ENCODE data around the gene FIZ1.
A peak's percentile ranks its signal among the peaks of the same experiment; 100 is the strongest.

Gene FIZ1

GRCh38 chr19:55567708-55568328, 31.5 kb downstream of the FIZ1 start:
- TF ChIP-seq, protein P1, sequence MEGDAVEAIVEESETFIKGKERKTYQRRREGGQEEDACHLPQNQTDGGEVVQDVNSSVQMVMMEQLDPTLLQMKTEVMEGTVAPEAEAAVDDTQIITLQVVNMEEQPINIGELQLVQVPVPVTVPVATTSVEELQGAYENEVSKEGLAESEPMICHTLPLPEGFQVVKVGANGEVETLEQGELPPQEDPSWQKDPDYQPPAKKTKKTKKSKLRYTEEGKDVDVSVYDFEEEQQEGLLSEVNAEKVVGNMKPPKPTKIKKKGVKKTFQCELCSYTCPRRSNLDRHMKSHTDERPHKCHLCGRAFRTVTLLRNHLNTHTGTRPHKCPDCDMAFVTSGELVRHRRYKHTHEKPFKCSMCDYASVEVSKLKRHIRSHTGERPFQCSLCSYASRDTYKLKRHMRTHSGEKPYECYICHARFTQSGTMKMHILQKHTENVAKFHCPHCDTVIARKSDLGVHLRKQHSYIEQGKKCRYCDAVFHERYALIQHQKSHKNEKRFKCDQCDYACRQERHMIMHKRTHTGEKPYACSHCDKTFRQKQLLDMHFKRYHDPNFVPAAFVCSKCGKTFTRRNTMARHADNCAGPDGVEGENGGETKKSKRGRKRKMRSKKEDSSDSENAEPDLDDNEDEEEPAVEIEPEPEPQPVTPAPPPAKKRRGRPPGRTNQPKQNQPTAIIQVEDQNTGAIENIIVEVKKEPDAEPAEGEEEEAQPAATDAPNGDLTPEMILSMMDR (conservative IDR thresholded peaks at IDR 0.05; ENCODE audit: low read depth, low read length): no peak
- no peak overlapping the region for H3K4me3 ChIP-seq (ENCODE audit: low read depth, low read length)
- DNase-seq (ENCODE audit: low read depth): no peak

GRCh38 chr19:55566823-55567222, 32.5 kb downstream of the FIZ1 start:
- no peak overlapping the region for H3K4me3 ChIP-seq (ENCODE audit: low read depth, low read length)
- TF ChIP-seq, protein P1 (conservative IDR thresholded peaks at IDR 0.05; ENCODE audit: low read depth, low read length): no peak
- no peak for DNase-seq (ENCODE audit: low read depth)

GRCh38 chr19:55563261-55563690, 36.0 kb downstream of the FIZ1 start:
- H3K4me3 ChIP-seq (ENCODE audit: low read depth, low read length): no peak overlapping the region
- DNase-seq (ENCODE audit: low read depth): peak; percentile 13
- TF ChIP-seq, protein P1 (conservative IDR thresholded peaks at IDR 0.05; ENCODE audit: low read depth, low read length): no peak

DNA sequence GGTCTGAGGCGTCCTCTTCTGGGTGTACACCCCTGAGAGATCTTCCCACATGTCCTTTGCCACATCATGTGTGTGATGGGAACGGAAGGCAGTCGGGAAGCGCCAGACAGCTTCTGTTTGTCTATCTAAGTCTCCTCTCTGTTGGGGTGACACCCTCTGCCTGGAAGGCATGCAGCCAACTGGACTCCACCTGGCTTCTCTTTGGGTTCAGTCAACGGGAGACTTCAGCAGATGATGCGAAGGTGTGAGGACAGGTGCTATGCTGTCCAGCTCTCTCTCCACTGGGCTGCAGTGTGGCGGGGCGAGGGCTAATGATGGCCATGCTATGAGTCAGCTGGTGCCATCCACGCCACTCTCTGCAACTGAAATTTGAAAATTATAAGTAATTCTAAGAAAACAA, 39.6 kb downstream of the FIZ1 start:
- DNase-seq (ENCODE audit: low read depth): no peak
- TF ChIP-seq, protein P1 (conservative IDR thresholded peaks at IDR 0.05; ENCODE audit: low read depth, low read length): no peak
- no peak overlapping the region for H3K4me3 ChIP-seq (ENCODE audit: low read depth, low read length)

DNA sequence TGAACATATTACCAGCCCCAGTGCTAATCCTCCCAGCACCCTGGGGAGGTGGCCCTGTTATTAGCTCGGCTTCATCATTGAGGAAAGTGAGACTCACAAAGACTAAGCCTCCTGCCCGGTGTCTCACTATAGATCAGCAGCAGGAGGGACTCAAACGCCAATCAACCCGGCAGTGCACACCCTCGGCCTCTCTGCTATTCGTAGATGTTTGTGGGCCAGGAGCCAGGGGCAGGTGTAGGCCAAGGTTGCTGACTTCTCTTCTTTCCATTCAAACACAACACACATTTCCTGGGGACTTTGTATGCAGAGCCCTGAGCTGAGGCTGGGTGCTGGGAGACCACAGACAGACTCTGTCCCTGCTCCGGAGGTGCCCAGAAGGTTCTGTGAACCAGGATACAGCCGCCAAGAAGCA, 44.6 kb downstream of the FIZ1 start:
- TF ChIP-seq, protein P1 (conservative IDR thresholded peaks at IDR 0.05; ENCODE audit: low read depth, low read length): no peak
- no peak overlapping the region for H3K4me3 ChIP-seq (ENCODE audit: low read depth, low read length)
- no peak for DNase-seq (ENCODE audit: low read depth)

GRCh38 chr19:55554302-55554701, 45.0 kb downstream of the FIZ1 start:
- no peak for DNase-seq (ENCODE audit: low read depth)
- TF ChIP-seq, protein P1 (conservative IDR thresholded peaks at IDR 0.05; ENCODE audit: low read depth, low read length): no peak
- no peak overlapping the region for H3K4me3 ChIP-seq (ENCODE audit: low read depth, low read length)
